HG02840 (cell line): Measurements from ENCODE around the gene EHD2.

Experiments used
- ATAC-seq: cut with Tn5 transposase; IDR thresholded peaks from one replicate; pipeline ENCODE4 v1.9.1; 2021; ENCODE audit warnings: mild to moderate bottlenecking, moderate library complexity, moderate number of reproducible peaks; ENCODE audit not compliant: unreplicated experiment, low FRiP score

Gene EHD2

GRCh38 chr19:47691090-47691489, 22.1 kb upstream of the EHD2 start:
- no peak for ATAC-seq

DNA sequence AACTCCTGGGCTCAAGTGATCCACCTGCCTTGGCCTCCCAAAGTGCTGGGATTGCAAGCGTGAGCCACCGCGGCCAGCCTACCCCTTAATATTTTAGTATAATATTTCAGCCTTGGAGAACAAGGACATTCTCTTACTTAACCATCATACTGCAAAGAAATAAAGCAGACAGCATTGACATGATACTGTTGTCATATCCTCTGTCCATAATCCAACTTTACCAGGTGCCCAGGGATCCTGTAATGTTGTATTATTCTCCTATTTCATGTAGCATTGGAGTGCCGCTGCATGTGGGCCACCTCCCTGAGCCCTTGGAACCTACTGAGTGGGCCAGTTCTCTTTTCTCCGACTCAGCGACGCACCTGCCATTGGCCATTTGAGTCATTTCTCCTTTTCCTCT, 21.4 kb upstream of the EHD2 start:
- no peak for ATAC-seq

- no peak for ATAC-seq
Measured at GRCh38 chr19:47693489-47693888, 19.7 kb upstream of the EHD2 start.

- ATAC-seq = no peak
Measured at GRCh38 chr19:47693903-47694302, 19.3 kb upstream of the EHD2 start.

DNA sequence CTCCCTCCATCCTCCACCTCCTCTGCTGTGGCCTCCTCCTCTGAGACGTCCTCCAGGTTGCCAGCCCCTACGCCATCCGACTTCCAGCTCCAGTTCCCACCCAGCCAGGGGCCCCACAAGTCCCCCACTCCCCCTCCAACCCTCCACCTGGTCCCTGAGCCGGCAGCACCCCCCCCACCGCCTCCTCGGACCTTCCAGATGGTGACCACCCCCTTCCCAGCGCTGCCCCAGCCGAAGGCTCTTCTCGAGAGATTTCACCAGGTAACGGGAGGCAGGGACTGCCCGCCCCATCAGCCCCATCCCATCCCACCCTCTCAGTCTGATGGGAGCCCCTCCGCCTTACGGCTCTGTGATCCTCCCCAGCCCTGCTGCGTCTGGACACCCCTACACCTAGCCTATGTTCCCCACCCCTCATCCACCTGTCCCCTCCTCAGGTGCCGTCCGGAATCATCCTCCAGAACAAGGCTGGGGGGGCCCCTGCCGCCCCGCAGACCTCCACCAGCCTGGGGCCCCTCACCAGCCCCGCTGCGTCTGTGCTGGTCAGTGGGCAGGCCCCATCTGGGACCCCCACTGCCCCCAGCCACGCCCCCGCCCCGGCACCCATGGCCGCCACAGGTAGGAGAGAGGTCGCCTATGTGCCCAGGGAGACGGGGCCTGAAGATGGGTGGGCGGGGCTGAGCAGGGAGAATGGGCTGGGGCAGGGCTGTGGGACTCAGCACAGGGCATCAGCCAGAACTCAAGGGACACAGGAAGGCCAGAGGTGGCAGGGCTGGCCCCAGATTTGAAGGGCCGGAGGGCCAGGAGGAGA, 18.6 kb upstream of the EHD2 start:
- no peak for ATAC-seq

DNA sequence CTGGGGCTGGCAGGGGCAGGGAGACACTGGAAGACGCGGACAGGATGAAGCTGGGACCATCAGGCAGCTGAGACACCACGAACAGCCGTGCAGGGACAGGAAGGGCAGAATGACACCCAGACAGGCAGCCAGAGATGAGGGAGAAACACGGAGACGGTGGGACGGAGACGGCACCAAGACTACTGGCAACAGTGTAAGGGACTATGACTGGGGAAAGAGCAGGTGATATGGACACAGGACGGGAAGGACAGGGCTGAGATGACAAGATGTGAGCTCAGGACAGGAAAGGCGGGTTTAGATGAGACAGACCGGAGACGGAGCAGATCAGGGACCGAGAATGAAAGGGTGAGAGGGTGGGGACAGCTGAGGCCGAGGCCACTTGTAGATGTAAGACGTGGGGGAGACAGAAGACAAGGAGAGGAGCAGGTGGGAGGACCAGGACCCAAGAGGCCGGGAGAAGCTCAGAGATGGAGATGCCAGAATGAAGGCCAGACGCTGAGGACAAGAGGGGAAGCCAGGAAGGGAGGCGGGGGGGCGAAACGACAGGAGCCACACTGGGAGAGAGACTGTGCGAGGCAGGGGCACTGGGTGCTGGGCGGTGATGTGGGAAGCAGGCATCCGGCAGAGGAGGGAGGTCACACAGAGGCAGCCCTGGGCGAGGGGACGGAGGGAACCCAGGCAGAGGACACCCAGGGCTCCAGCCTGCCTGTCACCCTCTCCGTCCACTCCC, 17.5 kb upstream of the EHD2 start:
- ATAC-seq = no peak

DNA sequence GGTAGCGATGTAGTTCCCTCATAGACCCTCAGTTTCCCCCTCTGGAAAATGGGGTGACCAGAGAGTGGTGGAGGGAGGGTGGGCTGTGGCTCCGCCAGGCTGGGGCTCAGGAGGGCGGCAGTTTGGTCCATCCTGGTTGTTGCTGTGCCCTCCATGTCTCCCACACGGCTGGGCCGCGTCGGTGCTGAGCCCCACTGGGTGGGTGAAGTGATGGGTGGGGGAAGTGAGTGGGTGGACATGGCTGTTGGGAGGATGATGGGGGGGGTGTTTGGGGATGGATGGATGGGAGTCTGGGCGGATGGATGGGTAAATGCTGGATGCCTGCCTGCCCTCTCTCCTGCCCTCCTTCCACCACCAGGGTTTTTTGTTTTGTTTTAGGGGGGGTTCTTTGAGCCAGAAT, 16.6 kb upstream of the EHD2 start:
- ATAC-seq = no peak

DNA sequence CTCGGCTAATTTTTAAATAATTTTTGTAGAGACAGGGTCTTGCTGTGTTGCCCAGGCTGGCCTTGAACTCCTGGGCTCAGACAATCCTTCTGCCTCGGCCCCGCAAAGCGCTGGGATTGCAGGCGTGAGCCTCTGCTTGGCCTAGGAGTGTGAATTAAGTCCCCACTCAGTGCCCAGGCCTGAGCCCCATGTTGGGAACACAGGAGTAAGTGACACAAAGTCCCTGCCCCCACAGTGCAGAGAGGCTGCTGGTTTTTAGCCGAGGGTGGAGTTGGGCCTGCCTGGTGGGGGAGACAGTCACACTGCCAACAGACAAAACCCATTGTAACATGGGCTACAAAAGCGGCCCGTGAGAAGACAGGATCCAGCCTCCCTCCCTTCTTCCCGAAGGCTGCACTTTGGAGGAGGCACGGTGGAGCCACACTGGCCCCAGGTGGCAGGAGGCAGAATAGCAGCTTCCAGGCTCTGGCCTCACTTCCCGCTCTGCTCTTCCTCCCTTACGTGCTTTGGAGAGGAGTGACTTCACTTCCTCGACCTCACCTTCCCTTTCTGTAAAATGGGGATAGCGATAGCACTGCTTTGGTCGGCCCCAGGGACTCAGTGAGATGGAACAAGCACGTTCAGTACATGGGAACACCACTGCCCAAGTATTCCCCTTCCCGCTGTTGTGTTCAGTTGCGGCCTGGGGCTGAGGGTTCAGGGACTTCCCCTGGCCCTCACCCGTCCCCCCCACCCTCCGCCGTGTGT, 15.2 kb upstream of the EHD2 start:
- ATAC-seq = no peak

GRCh38 chr19:47698631-47699359, 14.4 kb upstream of the EHD2 start:
- no peak for ATAC-seq

GRCh38 chr19:47699360-47699917, 13.8 kb upstream of the EHD2 start:
- ATAC-seq = no peak

- ATAC-seq = no peak
Measured at GRCh38 chr19:47700934-47701716, 12.1 kb upstream of the EHD2 start.

DNA sequence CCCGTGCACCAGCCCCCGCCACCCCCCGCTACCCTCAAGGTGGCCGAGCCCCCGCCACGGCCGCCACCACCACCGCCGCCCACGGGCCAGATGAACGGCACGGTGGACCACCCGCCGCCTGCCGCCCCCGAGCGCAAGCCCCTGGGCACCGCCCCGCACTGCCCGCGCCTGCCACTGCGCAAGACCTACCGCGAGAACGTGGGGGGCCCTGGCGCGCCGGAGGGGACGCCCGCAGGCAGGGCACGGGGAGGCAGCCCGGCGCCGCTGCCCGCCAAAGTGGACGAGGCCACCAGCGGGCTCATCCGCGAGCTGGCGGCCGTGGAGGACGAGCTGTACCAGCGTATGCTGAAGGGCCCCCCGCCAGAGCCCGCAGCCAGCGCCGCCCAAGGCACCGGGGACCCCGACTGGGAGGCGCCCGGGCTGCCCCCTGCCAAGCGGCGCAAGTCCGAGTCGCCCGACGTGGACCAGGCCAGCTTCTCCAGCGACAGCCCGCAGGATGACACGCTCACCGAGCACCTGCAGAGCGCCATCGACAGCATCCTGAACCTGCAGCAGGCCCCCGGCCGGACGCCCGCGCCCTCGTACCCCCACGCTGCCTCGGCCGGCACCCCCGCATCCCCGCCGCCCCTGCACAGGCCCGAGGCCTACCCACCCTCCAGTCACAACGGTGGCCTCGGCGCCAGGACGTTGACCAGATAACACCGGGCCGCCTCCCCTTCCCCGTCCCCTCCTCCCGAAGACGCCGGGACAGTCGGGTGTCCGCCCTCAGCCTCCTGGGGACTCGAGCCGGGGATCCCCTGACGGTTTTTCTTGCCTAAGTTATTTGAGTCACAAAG, 11.3 kb upstream of the EHD2 start:
- ATAC-seq = no peak

DNA sequence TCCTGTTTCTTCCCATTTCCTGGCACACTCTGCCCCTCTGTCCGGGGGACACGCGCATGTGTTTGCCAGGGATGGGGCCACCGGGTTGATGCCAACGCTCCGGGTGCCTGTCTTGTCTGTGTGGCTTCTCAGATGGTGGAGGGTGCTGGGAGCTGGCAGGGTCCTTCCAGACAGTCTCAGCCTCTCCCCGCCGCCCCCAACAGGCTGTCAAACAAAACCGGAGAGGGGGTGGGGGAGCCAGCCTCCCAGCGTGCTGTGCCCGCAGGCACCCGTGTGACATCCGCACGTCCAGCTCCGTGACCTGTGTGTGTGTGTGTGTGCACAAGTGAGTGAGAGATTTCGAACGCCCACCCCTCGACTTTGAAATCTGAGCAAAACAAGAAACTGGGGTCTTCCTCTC, 10.6 kb upstream of the EHD2 start:
- no peak for ATAC-seq

- no peak for ATAC-seq
Measured at GRCh38 chr19:47703301-47703700, 9.9 kb upstream of the EHD2 start.

DNA sequence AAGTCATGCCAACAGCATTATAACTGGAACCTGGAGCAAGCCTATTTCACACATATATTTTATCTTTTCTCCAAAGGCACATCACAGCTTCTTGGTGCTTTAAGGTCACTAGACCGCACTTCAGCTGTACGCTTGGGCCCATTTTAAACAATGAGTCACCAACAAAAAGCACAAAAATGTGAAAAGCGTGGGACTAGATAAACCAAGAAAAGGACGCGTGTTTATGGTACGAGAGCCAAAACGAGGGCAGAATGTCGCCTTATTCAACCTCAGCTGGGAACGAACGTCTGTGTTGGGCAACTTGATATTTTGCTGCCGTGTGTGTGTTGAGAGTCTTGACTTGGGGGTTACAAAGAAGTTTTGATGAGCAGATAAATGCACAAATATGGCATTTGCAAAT, 9.2 kb upstream of the EHD2 start:
- no peak for ATAC-seq

GRCh38 chr19:47704656-47705055, 8.6 kb upstream of the EHD2 start:
- ATAC-seq = no peak

- no peak for ATAC-seq
Measured at GRCh38 chr19:47707135-47707925, 5.9 kb upstream of the EHD2 start.

- no peak for ATAC-seq
Measured at GRCh38 chr19:47711652-47712242, 1.5 kb upstream of the EHD2 start.
